Activated T-helper 17 cell treated with anti-CD3 and anti-CD28 coated beads, Interleukin-2, amount 50 U/mL, for 72 hours (primary cell): ENCODE data around the gene OLA1. TPM values are rescaled to one million over a fixed set of nuclear protein-coding genes. Genes with fewer than 3 reads are reported as not detected.

Experiments used
- ATAC-seq: fragments of 150-1000 bp; cut with Tn5 transposase; replicated peaks from 2 replicates; pipeline ENCODE4 v1.10.0; 2021; ENCODE audit warnings: mild to moderate bottlenecking, moderate library complexity
- H3K27ac Mint-ChIP-seq: one replicate; pipeline ENCODE4 v1.8.0; 2022; ENCODE audit warnings: mixed read lengths
- H3K27me3 Mint-ChIP-seq: one replicate; pipeline ENCODE4 v1.8.0; 2022; ENCODE audit warnings: mixed read lengths
- H3K36me3 Mint-ChIP-seq: one replicate; pipeline ENCODE4 v1.8.0; 2022; ENCODE audit warnings: low read depth, mild to moderate bottlenecking, mixed read lengths
- H3K4me1 Mint-ChIP-seq: one replicate; pipeline ENCODE4 v1.8.0; 2022; ENCODE audit warnings: mixed read lengths
- H3K4me3 Mint-ChIP-seq: one replicate; pipeline ENCODE4 v1.8.0; 2022; ENCODE audit warnings: mild to moderate bottlenecking, mixed read lengths
- H3K9me3 Mint-ChIP-seq: one replicate; pipeline ENCODE4 v1.8.0; 2022; ENCODE audit warnings: mixed read lengths
- total RNA-seq, 2 donors: library from RNA; stranded (reverse); gene quantifications; one replicate each; pipeline ENCODE4 v1.2.3, GENCODE V29; 2022

Gene OLA1
- total RNA-seq, 2 donors from 2014 or later, result 102 to 123 TPM

DNA sequence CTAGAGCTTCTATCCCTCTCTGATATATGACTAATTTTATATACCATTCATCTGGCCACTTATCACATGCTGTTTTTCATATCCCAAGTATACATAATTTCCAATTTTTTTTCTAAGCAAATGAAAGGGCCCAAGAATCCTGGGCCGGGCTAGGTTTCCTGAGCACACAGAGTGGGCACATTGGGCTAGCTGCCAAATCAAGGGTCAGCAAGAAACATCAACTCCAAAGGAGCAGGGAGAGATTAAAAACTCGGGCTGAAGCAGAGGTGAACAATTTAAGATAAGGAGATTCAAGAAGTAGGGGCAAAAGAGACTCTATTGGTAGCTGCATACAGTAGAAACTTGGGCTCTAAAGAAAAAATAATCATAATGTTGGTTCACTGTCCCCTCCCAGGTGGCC, 39.0 kb downstream of the OLA1 start:
- Mint-ChIP-seq H3K36me3 (peaks cover 4% of the 10 kb centered on the region), H3K27me3 (no peaks in the 10 kb centered on the region), H3K4me3 (no peak overlapping the region), H3K27ac (no peak overlapping the region), H3K9me3 (no peaks in the 10 kb centered on the region), H3K4me1 (no peaks in the 10 kb centered on the region)
- no peak for ATAC-seq

DNA sequence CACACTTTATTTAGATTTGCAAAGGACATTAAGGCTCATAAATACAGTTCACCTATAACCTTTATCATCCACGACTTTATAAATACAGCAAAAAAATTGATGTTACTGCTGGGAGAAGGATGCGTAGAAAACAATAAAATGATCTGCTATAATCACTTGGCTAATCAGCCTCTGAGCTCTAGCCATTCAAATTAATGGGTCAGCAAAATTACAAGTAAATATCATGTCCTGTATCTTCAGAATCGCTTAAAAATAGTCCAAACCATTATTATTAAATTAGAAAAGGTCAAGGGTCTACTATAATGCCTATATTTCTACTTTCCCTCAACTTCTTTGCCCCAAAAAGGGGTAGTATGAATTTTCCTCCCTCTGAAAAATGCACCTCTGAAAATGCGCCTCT, 40.3 kb downstream of the OLA1 start:
- Mint-ChIP-seq H3K4me3 (no peak overlapping the region), H3K27me3 (no peaks in the 10 kb centered on the region), H3K4me1 (no peaks in the 10 kb centered on the region), H3K36me3 (peaks cover 4% of the 10 kb centered on the region), H3K27ac (no peak overlapping the region), H3K9me3 (no peaks in the 10 kb centered on the region)
- ATAC-seq, result no peak

DNA sequence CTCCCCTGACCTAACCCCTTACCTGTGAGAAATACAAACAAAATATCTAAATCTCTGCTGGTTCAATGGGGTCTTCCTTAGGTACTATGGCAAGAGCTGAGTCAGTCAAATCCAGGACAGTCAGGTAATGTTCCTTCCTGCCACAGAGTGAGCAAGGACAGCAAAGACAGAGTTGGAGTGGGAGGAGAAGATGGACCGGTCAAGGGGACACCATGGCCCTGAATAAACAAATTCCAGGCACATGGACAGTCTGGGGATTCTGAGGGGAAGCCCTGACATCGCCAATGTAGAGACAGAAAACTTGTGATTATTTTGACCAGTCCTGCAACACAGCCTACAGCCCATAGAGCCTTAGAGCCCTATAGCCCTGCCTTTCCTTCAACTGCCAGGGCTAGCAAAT, 42.8 kb downstream of the OLA1 start:
- Mint-ChIP-seq H3K27me3 (no peaks in the 10 kb centered on the region), H3K36me3 (no peaks in the 10 kb centered on the region), H3K4me1 (no peaks in the 10 kb centered on the region), H3K4me3 (no peak overlapping the region), H3K27ac (no peak overlapping the region), H3K9me3 (no peaks in the 10 kb centered on the region)
- ATAC-seq, result no peak

DNA sequence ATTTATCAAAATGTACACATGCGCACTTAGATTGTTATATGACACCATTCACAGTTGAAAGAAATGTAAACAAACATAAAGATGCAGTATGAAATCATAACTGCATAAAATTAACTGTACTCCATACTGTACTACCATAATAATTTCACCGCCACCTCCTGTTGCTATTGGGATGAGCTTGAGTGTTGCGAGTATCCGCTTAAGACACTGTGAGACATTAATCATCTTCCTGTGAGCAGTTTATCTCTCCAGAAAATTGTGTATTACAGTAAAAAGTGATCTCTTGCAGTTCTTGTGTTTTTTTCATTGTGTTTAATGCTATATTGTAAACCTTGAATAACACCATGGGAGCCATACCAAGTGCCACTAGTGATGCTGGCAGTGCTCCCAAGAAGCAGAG, 46.1 kb downstream of the OLA1 start:
- Mint-ChIP-seq H3K36me3 (no peaks in the 10 kb centered on the region), H3K9me3 (no peaks in the 10 kb centered on the region), H3K4me3 (no peak overlapping the region), H3K27me3 (no peaks in the 10 kb centered on the region), H3K4me1 (no peaks in the 10 kb centered on the region), H3K27ac (no peak overlapping the region)
- ATAC-seq, result no peak

DNA sequence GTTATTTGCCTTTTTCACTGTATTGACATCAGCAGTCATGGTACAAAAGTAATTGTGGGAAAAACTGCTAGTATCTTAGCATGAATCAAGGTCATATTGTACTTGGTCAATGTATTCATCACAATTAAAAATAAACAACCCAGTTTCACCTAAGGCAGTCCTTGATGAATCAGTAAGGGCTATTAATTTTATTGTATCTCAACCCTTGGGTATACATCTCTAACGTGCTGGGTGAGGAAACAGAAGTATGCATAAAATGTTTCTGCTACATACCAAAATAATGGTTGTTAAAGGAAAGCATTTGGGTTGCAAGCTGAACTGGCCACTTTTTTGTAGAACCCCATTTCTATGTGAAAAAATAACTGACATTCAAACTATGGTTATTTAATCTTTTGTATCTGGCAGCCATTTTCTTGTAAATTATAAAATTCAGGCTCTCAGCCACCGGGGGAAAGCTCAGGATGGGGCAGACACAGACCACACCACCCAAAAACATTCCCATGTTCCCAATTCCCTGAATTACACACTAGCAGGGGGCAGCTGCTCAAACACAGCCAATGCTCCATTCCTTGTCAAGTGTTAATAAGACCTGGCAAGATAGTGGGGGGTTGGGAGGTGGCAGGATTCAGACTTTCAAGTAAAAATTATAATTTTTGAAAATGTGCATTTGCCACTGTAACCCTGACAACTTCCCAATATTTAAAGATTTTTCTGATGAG, 49.3 kb downstream of the OLA1 start:
- no peaks in the 10 kb centered on the region for H3K4me1 Mint-ChIP-seq
- no peak for ATAC-seq
- H3K4me3 Mint-ChIP-seq, result no peak overlapping the region
- no peaks in the 10 kb centered on the region for H3K36me3 Mint-ChIP-seq
- no peaks in the 10 kb centered on the region for H3K27me3 Mint-ChIP-seq
- no peak overlapping the region for H3K27ac Mint-ChIP-seq
- H3K9me3 Mint-ChIP-seq, result no peaks in the 10 kb centered on the region

DNA sequence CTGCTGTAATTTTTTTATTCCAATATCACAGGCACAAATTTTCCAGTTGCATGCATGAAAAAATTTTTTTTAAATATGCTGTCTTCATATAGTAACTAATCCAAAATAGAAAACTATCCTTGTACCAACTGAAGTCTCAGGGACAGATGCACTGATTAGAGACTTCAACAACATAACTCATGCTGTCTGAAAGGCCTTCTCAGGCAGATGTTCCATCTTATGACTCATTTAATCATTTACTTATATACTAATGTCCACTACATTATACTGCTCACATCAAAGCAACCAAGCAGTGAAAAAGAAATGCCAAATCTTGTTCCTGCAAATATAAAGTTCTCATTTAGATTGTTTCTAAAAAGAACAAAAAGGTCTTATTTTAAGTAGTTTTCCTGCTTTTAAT, 53.1 kb downstream of the OLA1 start:
- Mint-ChIP-seq H3K36me3 (no peaks in the 10 kb centered on the region), H3K9me3 (no peaks in the 10 kb centered on the region), H3K27ac (no peak overlapping the region), H3K27me3 (no peaks in the 10 kb centered on the region), H3K4me1 (no peaks in the 10 kb centered on the region), H3K4me3 (no peak overlapping the region)
- ATAC-seq, result no peak

DNA sequence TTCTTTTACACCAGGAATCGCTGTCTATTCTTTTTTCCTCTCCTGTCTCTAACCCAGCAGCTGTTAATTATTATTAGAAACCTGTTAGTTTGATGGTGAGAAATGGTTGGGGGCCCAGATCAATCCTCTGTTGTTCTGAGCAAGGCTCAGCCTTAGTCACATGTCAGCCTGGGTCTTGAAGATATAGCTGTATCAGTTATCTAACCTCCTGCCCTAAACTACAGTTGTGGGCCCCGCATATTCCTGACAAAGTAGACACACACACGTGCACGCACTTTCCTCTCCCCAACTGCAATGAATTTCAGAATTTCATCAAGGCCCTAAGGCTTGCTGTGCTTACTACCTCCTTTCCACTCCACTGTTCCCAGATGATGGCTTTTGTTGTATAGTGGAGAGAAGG, 54.6 kb downstream of the OLA1 start:
- Mint-ChIP-seq H3K9me3 (no peaks in the 10 kb centered on the region), H3K27me3 (no peaks in the 10 kb centered on the region), H3K36me3 (no peaks in the 10 kb centered on the region), H3K27ac (no peak overlapping the region), H3K4me3 (no peak overlapping the region), H3K4me1 (no peaks in the 10 kb centered on the region)
- no peak for ATAC-seq

DNA sequence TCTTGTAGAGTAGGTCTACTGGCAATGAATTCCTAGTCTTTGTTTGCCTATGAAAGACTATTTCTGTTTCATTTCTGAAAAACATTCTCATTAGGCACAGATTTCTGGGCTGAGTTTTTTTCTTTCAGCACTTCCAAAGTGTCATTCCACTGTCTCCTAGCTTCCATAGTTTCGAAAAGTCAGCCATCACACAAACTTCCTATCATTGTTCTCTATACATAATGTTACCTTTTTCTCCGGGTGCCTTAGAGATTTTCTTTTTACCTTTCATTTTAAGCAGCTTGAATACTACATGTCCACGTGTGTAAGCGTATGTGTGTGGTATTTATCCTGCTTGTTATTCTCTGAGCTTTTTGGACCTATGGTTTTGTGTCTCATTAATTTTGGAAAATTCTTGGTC, 55.7 kb downstream of the OLA1 start:
- H3K9me3 Mint-ChIP-seq, result no peaks in the 10 kb centered on the region

DNA sequence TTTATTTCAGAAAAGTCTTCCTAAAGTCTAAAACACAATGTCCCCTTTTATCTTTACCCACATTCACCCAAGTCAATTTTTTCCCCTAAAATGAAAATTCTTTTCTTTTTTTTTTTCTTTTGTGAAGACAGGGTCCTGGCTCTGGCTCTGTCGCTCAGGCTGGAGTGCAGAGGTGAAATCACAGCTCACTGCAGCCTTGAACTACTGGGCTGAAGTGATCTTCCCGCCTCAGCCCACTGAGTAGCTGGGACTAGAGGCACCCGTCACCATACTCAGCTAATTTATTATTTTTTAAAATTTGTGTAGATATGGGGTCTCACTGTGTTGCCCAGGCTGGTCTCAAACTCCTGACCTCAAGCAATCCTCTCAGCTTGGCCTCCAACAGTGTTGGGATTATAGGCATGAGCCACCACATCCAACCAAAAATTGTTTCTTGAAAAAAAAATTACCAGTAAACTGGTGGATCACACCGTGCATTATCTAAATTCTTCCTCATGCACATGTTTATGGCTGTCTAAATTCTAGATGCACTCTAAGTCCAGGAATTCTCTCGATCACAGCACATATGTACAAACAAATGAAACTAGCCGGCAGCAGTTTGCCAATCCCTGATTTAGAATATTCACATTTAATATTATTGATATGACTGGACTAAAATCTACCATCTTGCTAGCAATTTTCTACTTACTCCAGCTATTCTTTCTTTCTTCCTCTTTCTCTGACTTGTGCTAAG, 56.8 kb downstream of the OLA1 start:
- H3K4me3 Mint-ChIP-seq, result no peak overlapping the region
- ATAC-seq, result no peak
- no peak overlapping the region for H3K27ac Mint-ChIP-seq
- no peaks in the 10 kb centered on the region for H3K27me3 Mint-ChIP-seq
- peaks cover 5% of the 10 kb centered on the region for H3K36me3 Mint-ChIP-seq
- H3K9me3 Mint-ChIP-seq, result no peaks in the 10 kb centered on the region
- H3K4me1 Mint-ChIP-seq, result peaks cover 5% of the 10 kb centered on the region

More for the DNA sequence above, 55.7 kb downstream of the OLA1 start:
- Mint-ChIP-seq H3K27ac (no peak overlapping the region), H3K27me3 (no peaks in the 10 kb centered on the region), H3K4me1 (no peaks in the 10 kb centered on the region), H3K4me3 (no peak overlapping the region), H3K36me3 (no peaks in the 10 kb centered on the region)
- no peak for ATAC-seq

DNA sequence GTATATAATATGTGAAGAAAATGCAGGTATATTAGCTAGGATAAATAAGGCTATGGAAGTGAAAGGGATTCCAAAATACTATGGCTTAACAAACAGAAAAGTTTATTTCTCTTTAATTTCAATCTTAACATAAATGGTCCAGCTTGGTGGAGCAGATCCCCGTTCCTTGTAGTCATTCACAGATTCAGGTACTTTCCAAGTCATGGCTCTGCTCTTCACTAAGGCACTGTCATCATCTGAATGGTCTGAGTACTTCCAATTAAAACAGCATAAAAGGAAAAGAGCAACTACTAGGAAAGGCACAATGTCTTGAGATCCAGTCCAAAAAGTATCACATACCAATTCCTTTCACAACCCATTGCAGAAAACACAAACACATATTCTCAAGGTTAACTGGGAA, 63.4 kb downstream of the OLA1 start:
- no peak for ATAC-seq

DNA sequence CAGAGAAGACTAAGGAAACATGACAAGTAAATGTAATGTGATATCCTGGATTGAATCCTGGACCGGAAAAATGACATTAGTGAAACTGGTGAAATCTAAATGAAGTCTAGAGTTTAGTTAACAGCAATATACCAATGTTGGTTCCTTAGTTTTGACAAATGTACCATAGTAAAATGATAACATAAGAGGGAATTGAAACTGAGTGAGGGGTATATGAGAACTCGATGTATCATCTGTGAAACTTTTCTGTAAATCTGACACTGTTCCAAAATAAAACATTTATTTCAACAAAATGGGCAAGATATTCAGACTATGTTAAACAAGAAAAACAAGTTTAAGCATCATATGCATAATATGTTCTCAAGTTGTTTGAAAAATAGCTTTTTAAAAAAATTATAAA, 63.8 kb downstream of the OLA1 start:
- ATAC-seq, result no peak
- no peak overlapping the region for H3K27ac Mint-ChIP-seq
- no peaks in the 10 kb centered on the region for H3K27me3 Mint-ChIP-seq
- H3K4me1 Mint-ChIP-seq, result peaks cover 7% of the 10 kb centered on the region
- no peaks in the 10 kb centered on the region for H3K9me3 Mint-ChIP-seq
- H3K36me3 Mint-ChIP-seq, result peaks cover 7% of the 10 kb centered on the region
- H3K4me3 Mint-ChIP-seq, result no peak overlapping the region

More for the DNA sequence above, 63.4 kb downstream of the OLA1 start:
- peaks cover 7% of the 10 kb centered on the region for H3K4me1 Mint-ChIP-seq
- peaks cover 7% of the 10 kb centered on the region for H3K36me3 Mint-ChIP-seq
- H3K27me3 Mint-ChIP-seq, result no peaks in the 10 kb centered on the region
- no peak overlapping the region for H3K4me3 Mint-ChIP-seq
- H3K27ac Mint-ChIP-seq, result no peak overlapping the region
- H3K9me3 Mint-ChIP-seq, result no peaks in the 10 kb centered on the region

DNA sequence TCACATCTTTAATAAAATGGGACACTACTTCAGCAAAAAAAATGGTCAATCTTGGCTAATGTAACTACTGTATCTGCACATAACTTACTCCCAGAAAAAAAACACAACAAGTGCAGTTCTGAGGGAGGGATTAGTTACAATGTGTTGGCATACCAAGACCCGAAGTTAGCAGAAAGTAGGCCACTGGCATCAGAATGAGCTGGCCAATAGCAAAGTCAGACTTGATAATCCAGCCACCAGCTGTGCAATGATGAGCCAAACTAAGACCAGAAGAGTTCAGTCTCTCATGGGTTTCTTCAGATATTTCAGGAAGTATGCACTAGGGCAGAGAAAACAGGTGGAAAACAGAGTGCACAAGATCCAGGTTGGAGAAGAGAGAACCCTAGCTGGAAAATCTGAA, 65.3 kb downstream of the OLA1 start:
- no peak for ATAC-seq
- Mint-ChIP-seq H3K9me3 (no peaks in the 10 kb centered on the region), H3K4me1 (peaks cover 7% of the 10 kb centered on the region), H3K27me3 (no peaks in the 10 kb centered on the region), H3K36me3 (peaks cover 7% of the 10 kb centered on the region), H3K4me3 (no peak overlapping the region), H3K27ac (no peak overlapping the region)

DNA sequence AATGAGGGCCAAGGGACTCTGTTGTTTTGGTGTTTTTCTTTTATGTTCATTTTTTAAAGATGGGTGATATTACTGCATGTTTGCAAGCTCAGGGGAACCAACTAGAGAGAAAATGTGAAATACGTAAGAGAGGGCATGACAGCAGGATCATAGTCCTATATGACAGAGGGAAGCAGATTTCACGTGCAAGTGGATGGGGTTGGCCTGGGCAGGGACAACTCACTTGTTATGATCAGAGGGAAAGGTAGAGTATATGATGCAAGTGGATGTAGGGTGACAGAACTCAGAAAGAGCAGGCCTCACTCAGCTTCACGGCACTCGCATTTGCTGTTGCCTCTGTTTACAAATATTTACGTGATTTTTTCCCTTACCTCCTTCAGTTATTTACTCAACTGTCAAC, 67.0 kb downstream of the OLA1 start:
- H3K27me3 Mint-ChIP-seq, result no peaks in the 10 kb centered on the region
- peaks cover under 1% of the 10 kb centered on the region for H3K36me3 Mint-ChIP-seq
- no peaks in the 10 kb centered on the region for H3K9me3 Mint-ChIP-seq
- no peak for ATAC-seq
- H3K4me1 Mint-ChIP-seq, result peaks cover under 1% of the 10 kb centered on the region
- no peak overlapping the region for H3K4me3 Mint-ChIP-seq
- no peak overlapping the region for H3K27ac Mint-ChIP-seq

DNA sequence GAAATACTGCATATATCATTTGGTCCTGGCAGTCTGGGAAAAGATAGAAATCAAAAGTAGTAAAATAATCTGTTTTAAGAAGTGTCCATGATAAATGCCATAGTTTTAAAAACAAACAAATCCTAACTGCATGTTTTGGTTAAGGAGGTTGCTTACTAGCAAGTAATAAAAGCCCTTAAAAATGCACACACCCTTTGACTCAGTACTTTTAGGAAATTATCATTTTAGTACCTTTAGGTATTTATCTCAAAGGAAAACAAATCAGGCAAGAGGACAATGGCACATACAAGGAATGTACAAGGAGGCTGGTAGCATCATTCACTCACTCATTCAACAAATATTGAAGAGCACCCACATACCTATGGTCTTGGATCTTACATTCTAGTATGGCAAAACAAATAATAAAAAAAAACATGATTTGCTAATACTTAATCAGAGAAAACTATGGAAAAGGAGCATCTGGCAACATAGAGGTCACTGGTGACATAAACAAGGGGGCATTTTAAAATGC, 67.6 kb downstream of the OLA1 start:
- H3K9me3 Mint-ChIP-seq, result no peaks in the 10 kb centered on the region
- no peaks in the 10 kb centered on the region for H3K27me3 Mint-ChIP-seq
- no peaks in the 10 kb centered on the region for H3K4me1 Mint-ChIP-seq
- H3K36me3 Mint-ChIP-seq, result peaks cover under 1% of the 10 kb centered on the region
- H3K27ac Mint-ChIP-seq, result no peak overlapping the region
- H3K4me3 Mint-ChIP-seq, result no peak overlapping the region
- no peak for ATAC-seq

DNA sequence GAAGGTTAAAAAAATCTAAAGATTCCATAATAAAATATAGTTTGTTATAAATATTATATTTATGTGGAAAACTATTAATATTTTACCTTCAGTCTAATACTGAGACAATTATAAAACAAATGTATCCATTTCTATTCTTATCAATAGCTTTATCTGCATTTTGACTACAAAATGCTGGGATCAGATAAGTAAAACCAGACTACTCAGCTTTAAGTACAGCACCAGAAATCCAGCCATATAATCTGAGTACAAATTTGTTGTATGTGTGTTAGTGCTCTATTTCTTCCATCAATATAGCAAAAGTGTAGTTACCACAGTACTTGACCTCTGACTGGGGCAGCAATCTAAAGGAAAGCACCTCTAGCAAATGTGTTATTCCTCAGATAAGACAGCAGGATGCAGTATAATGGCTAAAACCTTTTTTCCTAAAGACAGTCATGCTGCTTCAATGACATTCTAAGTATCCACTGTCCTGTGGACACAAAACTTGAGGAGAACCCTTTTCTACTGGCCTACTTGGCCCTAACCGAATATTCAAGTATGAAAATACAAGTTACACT, 68.1 kb downstream of the OLA1 start:
- no peak overlapping the region for H3K4me3 Mint-ChIP-seq
- no peaks in the 10 kb centered on the region for H3K27me3 Mint-ChIP-seq
- no peaks in the 10 kb centered on the region for H3K9me3 Mint-ChIP-seq
- no peak overlapping the region for H3K27ac Mint-ChIP-seq
- ATAC-seq, result no peak
- H3K36me3 Mint-ChIP-seq, result peaks cover 6% of the 10 kb centered on the region
- no peaks in the 10 kb centered on the region for H3K4me1 Mint-ChIP-seq
